HCT116 (cell line): ENCODE measurements around the gene YAE1. TPM values are rescaled to one million over a fixed set of nuclear protein-coding genes. Genes with fewer than 3 reads are reported as not detected.

ENCODE experiments used
- ATAC-seq: fragments of 200-7000 bp; cut with Tn5 transposase; 2 replicates; pipeline ENCODE4 v1.9.1; 2020; ENCODE audit warnings: mild to moderate bottlenecking, moderate library complexity
- BruUV-seq: library from RNA; stranded (reverse); fragments of 400-500 nt; replicated peaks from 2 replicates; lab custom pipeline; 2021; lab: Mats Ljungman, UMichigan
- CTCF ChIA-PET: fragments of 300-600 bp; sonication (Branson Sonifier 250); formaldehyde crosslinking; loops from one replicate; lab custom pipeline; 2021; ENCODE audit warnings: antibody characterized with exemption; lab: Charles Lee
- POLR2A ChIA-PET: fragments of 300-600, 350-600 bp; sonication (Branson Sonifier 250); formaldehyde crosslinking; loops from one replicate; lab custom pipeline; 2021; ENCODE audit warnings: antibody characterized with exemption; lab: Charles Lee
- RAD21 ChIA-PET, 2 experiments: fragments of 300-600 bp; sonication (Branson Sonifier 250); formaldehyde crosslinking; loops; one replicate each; lab custom pipeline; 2023; ENCODE audit warnings: low total read pairs in 2 of 2; ENCODE audit not compliant: uncharacterized antibody in 2 of 2, unreplicated experiment in 2 of 2, low non-redundant PET in 1 of 2; lab: Charles Lee
- DNase-seq: peaks from one replicate; pipeline ENCODE4 v3.0.0-alpha.2; 2010; ENCODE audit warnings: low read depth, low spot score
- H2AFZ ChIP-seq: fragments of 200-600 bp; shearing (Covaris generic), sonication (generic); 2 replicates; pipeline ENCODE4 v1.6.1; 2017; ENCODE audit warnings: low read depth, mixed run types, mixed read lengths, antibody characterized with exemption, low read length; ENCODE audit not compliant: poor library complexity, severe bottlenecking
- H3K27ac ChIP-seq: 2 replicates; pipeline ENCODE4 v1.5.1; 2012; ENCODE audit warnings: low read depth, low read length
- H3K27me3 ChIP-seq: fragments of 200-600 bp; sonication (generic); 2 replicates; pipeline ENCODE4 v1.6.1; 2016; ENCODE audit warnings: mixed run types, low read length, mixed read lengths; ENCODE audit not compliant: insufficient read depth
- H3K36me3 ChIP-seq, 2 experiments: fragments of 200-500 bp in 1 of 2; fragments of 200-600 bp in 1 of 2; sonication (Bioruptor generic) in 1 of 2; sonication (generic) in 1 of 2; 2 replicates each; pipeline versions ENCODE4 v1.5.1 to v1.6.1; 2014 to 2016; ENCODE audit warnings: low read length in 2 of 2, inconsistent platforms in 1 of 2, mixed read lengths in 1 of 2, mixed run types in 1 of 2; ENCODE audit not compliant: insufficient read depth in 2 of 2, control insufficient read depth in 1 of 2
- H3K4me1 ChIP-seq, 2 experiments: fragments of 200-600 bp in 1 of 2; sonication (generic) in 1 of 2; 2 replicates each; pipeline versions ENCODE4 v1.5.1 to v1.6.1; 2012 to 2017; ENCODE audit warnings: low read length in 2 of 2, inconsistent platforms in 1 of 2, mild to moderate bottlenecking in 1 of 2, mixed read lengths in 1 of 2, mixed run types in 1 of 2, moderate library complexity in 1 of 2; ENCODE audit not compliant: insufficient read depth in 2 of 2, control insufficient read depth in 1 of 2
- H3K4me2 ChIP-seq: fragments of 200-600 bp; sonication (generic); 2 replicates; pipeline ENCODE4 v1.6.1; 2017; ENCODE audit warnings: mixed run types, low read length, mixed read lengths
- H3K4me3 ChIP-seq, 2 experiments: fragments of 200-600 bp in 1 of 2; sonication (generic) in 1 of 2; replicated peaks in 1 of 2; 2 replicates each; pipeline ENCODE4 v1.5.1; 2011 to 2016; ENCODE audit warnings: low read length in 2 of 2, control low read depth in 1 of 2, low read depth in 1 of 2, mild to moderate bottlenecking in 1 of 2, mixed read lengths in 1 of 2, mixed run types in 1 of 2
- H3K79me2 ChIP-seq: fragments of 200-600 bp; sonication (generic); 2 replicates; pipeline ENCODE4 v1.6.1; 2017; ENCODE audit warnings: mild to moderate bottlenecking, mixed run types, low read length, moderate library complexity, mixed read lengths; ENCODE audit not compliant: insufficient read depth
- H3K9ac ChIP-seq: fragments of 200-600 bp; sonication (generic); 2 replicates; pipeline ENCODE4 v1.6.1; 2016; ENCODE audit warnings: low read length, mixed read lengths
- H3K9me2 ChIP-seq: fragments of 200-600 bp; sonication (generic), shearing (Covaris generic); 2 replicates; pipeline ENCODE4 v1.6.1; 2017; ENCODE audit warnings: mixed run types, mild to moderate bottlenecking, moderate library complexity; ENCODE audit not compliant: insufficient read depth
- H3K9me3 ChIP-seq, 2 experiments: fragments of 200-500 bp in 1 of 2; fragments of 200-600 bp in 1 of 2; sonication (Bioruptor generic) in 1 of 2; sonication (generic) in 1 of 2; 2 replicates each; pipeline ENCODE4 v1.6.1; 2014 to 2017; ENCODE audit warnings: low read length in 2 of 2, mixed read lengths in 2 of 2, inconsistent platforms in 1 of 2, low read depth in 1 of 2, mild to moderate bottlenecking in 1 of 2, mixed run types in 1 of 2, moderate library complexity in 1 of 2; ENCODE audit not compliant: control insufficient read depth in 1 of 2, insufficient read depth in 1 of 2
- H4K20me1 ChIP-seq: fragments of 200-600 bp; sonication (generic), shearing (Covaris generic); 2 replicates; pipeline ENCODE4 v1.6.1; 2017; ENCODE audit warnings: mixed run types, mild to moderate bottlenecking, moderate library complexity; ENCODE audit not compliant: insufficient read depth
- ATF3 ChIP-seq: IDR thresholded peaks from 2 replicates; pipeline ENCODE4 v1.6.1; 2012
- CBX3 ChIP-seq: IDR thresholded peaks from 2 replicates; pipeline ENCODE4 v1.6.1; 2012; ENCODE audit warnings: low read depth
- EGR1 ChIP-seq: IDR thresholded peaks from 2 replicates; pipeline ENCODE4 v1.6.1; 2012; ENCODE audit warnings: low read depth
- EZH2 ChIP-seq: fragments of 200-600 bp; sonication (generic); IDR thresholded peaks from 2 replicates; pipeline ENCODE4 v1.6.1; 2017; ENCODE audit warnings: antibody characterized with exemption, mixed run types
- MAX ChIP-seq: IDR thresholded peaks from 2 replicates; pipeline ENCODE4 v1.6.1; 2012
- POLR2AphosphoS5 ChIP-seq: IDR thresholded peaks from 2 replicates; pipeline ENCODE4 v1.6.1; 2011; ENCODE audit warnings: mild to moderate bottlenecking, low read depth, low read length, moderate library complexity
- RAD21 ChIP-seq: IDR thresholded peaks from 2 replicates; pipeline ENCODE4 v1.6.1; 2012; ENCODE audit warnings: low read depth, mild to moderate bottlenecking
- SIN3A ChIP-seq: IDR thresholded peaks from 2 replicates; pipeline ENCODE4 v1.6.1; 2012; ENCODE audit warnings: low read depth
- TCF7L2 ChIP-seq: IDR thresholded peaks from 2 replicates; pipeline ENCODE4 v1.7.0; 2011; ENCODE audit warnings: borderline replicate concordance, inconsistent platforms; ENCODE audit not compliant: insufficient read depth, insufficient read length; ENCODE audit errors: extremely low read depth
- YY1 ChIP-seq: IDR thresholded peaks from 2 replicates; pipeline ENCODE4 v1.6.1; 2011; ENCODE audit warnings: low read length, low read depth, moderate library complexity, mild to moderate bottlenecking; ENCODE audit not compliant: insufficient replicate concordance; ENCODE audit errors: extremely low read depth
- ZFX ChIP-seq: fragments of 450-650 bp; IDR thresholded peaks from 2 replicates; pipeline ENCODE4 v1.6.1; 2017
- intact Hi-C: fragments of 100-400 bp; cut with micrococcal nuclease; formaldehyde crosslinking; loops from 2 replicates; pipeline ENCODE4 v1.10.0; 2022
- total RNA-seq: library from RNA; stranded (reverse); gene quantifications from one replicate; pipeline ENCODE4 v1.2.1, GENCODE V29; 2021; ENCODE audit not compliant: unreplicated experiment

The YAE1 gene
- total RNA-seq, 1 experiment from 2014 or later = 16.9 TPM

- no peak for TF ChIP-seq EZH2
- no peak for TF ChIP-seq EGR1
- no peak for TF ChIP-seq RAD21
- TF ChIP-seq TCF7L2 = no peak
- Histone ChIP-seq H3K27me3 (no peaks in the 10 kb centered on the region), H3K36me3 (no peaks in the 10 kb centered on the region), H3K79me2 (no peaks in the 10 kb centered on the region), H3K9me2 (no peaks in the 10 kb centered on the region), H3K27ac (no peak overlapping the region), H3K4me2 (no peak overlapping the region), H3K4me3 (no peak overlapping the region), H4K20me1 (no peaks in the 10 kb centered on the region), H2AFZ (no peak overlapping the region), H3K9ac (no peak overlapping the region), H3K4me1 (no peaks in the 10 kb centered on the region), H3K9me3 (no peaks in the 10 kb centered on the region)
- POLR2A ChIA-PET = no interaction called here
- intact Hi-C loops = no loop called here
- RAD21 ChIA-PET = no interaction called here
- ATAC-seq (no peak), DNase-seq (no peak)
- no TSS peak for BruUV-seq
- CTCF ChIA-PET = no interaction called here
Measured at GRCh38 chr7:39532832-39533231, 33.4 kb upstream of the YAE1 start.

GRCh38 chr7:39534599-39534998, 31.6 kb upstream of the YAE1 start:
- intact Hi-C loops = no loop called here
- no peaks in the 10 kb centered on the region for H3K9me3 ChIP-seq
- H3K79me2 ChIP-seq = no peaks in the 10 kb centered on the region
- ChIA-PET CTCF (no interaction called here), POLR2A (no interaction called here), RAD21 (no interaction called here)
- H3K27ac ChIP-seq = no peak overlapping the region
- no peak overlapping the region for H3K4me3 ChIP-seq
- no peak for DNase-seq
- BruUV-seq = no TSS peak
- no peak for ATAC-seq
- no peaks in the 10 kb centered on the region for H3K4me1 ChIP-seq
- no peaks in the 10 kb centered on the region for H3K27me3 ChIP-seq
- no peak overlapping the region for H3K4me2 ChIP-seq
- H2AFZ ChIP-seq = no peak overlapping the region
- H3K9me2 ChIP-seq = no peaks in the 10 kb centered on the region
- no peaks in the 10 kb centered on the region for H4K20me1 ChIP-seq
- H3K9ac ChIP-seq = no peak overlapping the region
- TF ChIP-seq YY1 (no peak), CBX3 (no peak), POLR2AphosphoS5 (no peak), MAX (no peak), SIN3A (no peak), ATF3 (no peak), ZFX (no peak)
- H3K36me3 ChIP-seq = no peaks in the 10 kb centered on the region
